ENCODE results near the gene RARRES1. TPM values are rescaled to one million over a fixed set of nuclear protein-coding genes. Genes with fewer than 3 reads are reported as not detected.

Gene RARRES1
- total RNA-seq, 1 donor from 2014 or later, result 10.4 TPM

DNA sequence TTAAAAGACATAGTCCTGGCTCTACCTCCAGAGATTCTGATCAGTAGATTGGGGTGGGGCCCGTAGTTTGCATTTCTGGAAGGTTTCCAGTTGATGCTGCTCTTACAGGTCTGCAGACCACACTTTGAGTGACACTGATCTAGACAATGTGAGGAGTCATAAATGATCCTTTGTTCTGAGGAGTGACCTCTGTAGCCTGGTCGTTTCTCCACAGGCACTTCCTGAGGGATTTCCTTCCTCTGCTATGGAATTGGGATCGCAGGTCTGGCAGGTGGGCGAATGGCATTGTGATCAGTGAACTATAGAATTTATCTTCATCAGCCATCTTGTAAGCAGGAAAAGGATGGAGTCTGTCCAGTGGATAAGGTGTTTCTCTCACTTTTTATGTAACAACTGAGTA is 82.5 kb downstream of the RARRES1 start:
- no peak for TF ChIP-seq CTCF (conservative IDR thresholded peaks at IDR 0.05; ENCODE audit: low read depth, low read length)
- H3K4me3 ChIP-seq (ENCODE audit: low read depth, low read length), result no peak overlapping the region
- no peak for DNase-seq (ENCODE audit: low read depth)

Other genes with a start within 250 kb of the RARRES1 start
- 5.4 and 7.6 TPM in 2 replicates for gene MLF1, start 161.3 kb downstream of the RARRES1 start, total RNA-seq
- 20.8 and 51.4 TPM in 2 replicates for gene GFM1, start 87.9 kb downstream of the RARRES1 start, total RNA-seq
- gene LXN, start 59.8 kb downstream of the RARRES1 start, total RNA-seq, result 13.3 and 14.4 TPM in 2 replicates
- 27.8 and 32.8 TPM in 2 replicates for gene MFSD1, start 69.6 kb upstream of the RARRES1 start, total RNA-seq